OCI-LY1 (cell line): Measurements from ENCODE around the gene OR4K2.

ENCODE experiments used
- CTCF ChIP-seq: fragments of 200-600 bp; sonication (generic), shearing (Covaris generic); IDR thresholded peaks from 2 replicates; pipeline ENCODE4 v1.5.1; 2017; ENCODE audit warnings: mild to moderate bottlenecking, antibody characterized with exemption, low read length, moderate library complexity, mixed read lengths
- EZH2 ChIP-seq: fragments of 200-600 bp; sonication (generic), shearing (Covaris generic); IDR thresholded peaks from 2 replicates; pipeline ENCODE4 v1.8.0; 2017; ENCODE audit warnings: borderline replicate concordance, mixed run types, mild to moderate bottlenecking, antibody characterized with exemption, low read length, moderate library complexity, mixed read lengths

- TF ChIP-seq CTCF = no peak
- TF ChIP-seq EZH2 = no peak
These were observed 31.7 kb downstream of the OR4K2 start for GRCh38 chr14:19906665-19907064.
